Heart right ventricle (tissue), 16 donors: ENCODE data around the gene KMT2D. TPM values are rescaled to one million over a fixed set of nuclear protein-coding genes. Genes with fewer than 3 reads are reported as not detected.
A peak's percentile ranks its signal among the peaks of the same experiment; 100 is the strongest.

Experiments
- ATAC-seq, 8 donors: fragments of 200-7000 bp; cut with Tn5 transposase; one replicate each; pipeline ENCODE4 v1.9.1; 2020; ENCODE audit warnings: mild to moderate bottlenecking in 8 of 8, moderate library complexity in 8 of 8, moderate number of reproducible peaks in 1 of 8
- DNase-seq, 2 donors: peaks; one replicate each; pipeline ENCODE4 v3.0.0-alpha.2; 2020
- H3K27ac ChIP-seq, 10 donors: fragments of 200-600 bp; sonication (generic) in 2 of 10; one replicate each; pipeline versions ENCODE4 v1.5.0 to v1.8.0; 2020 to 2022; ENCODE audit warnings: mild to moderate bottlenecking in 3 of 10
- H3K27me3 ChIP-seq, 7 donors: fragments of 200-600 bp; one replicate each; pipeline ENCODE4 v1.8.0; 2021 to 2022; ENCODE audit warnings: mild to moderate bottlenecking in 2 of 7
- H3K36me3 ChIP-seq, 9 donors: fragments of 200-600 bp; sonication (generic) in 1 of 9; one replicate each; pipeline versions ENCODE4 v1.5.0 to v1.8.0; 2020 to 2022; ENCODE audit warnings: mild to moderate bottlenecking in 2 of 9
- H3K4me1 ChIP-seq, 9 donors: fragments of 200-600 bp; sonication (generic) in 1 of 9; one replicate each; pipeline versions ENCODE4 v1.5.0 to v1.8.0; 2020 to 2022; ENCODE audit warnings: mild to moderate bottlenecking in 4 of 9
- H3K4me3 ChIP-seq, 10 donors: fragments of 200-600 bp; sonication (generic) in 2 of 10; one replicate each; pipeline versions ENCODE4 v1.5.0 to v1.8.0; 2020 to 2022; ENCODE audit warnings: mild to moderate bottlenecking in 7 of 10, moderate library complexity in 2 of 10
- H3K9me3 ChIP-seq, 11 donors: fragments of 200-600 bp in 10 of 11; sonication (generic) in 2 of 11; one replicate each; pipeline versions ENCODE4 v1.5.0 to v1.8.0; 2013 to 2022; ENCODE audit warnings: mild to moderate bottlenecking in 2 of 11, control low read depth in 1 of 11, moderate library complexity in 1 of 11
- CTCF ChIP-seq, 9 donors: fragments of 200-600 bp; sonication (generic) in 2 of 9; IDR thresholded peaks; one replicate each; pipeline versions ENCODE4 v1.5.0 to v1.8.0; 2021 to 2022; ENCODE audit warnings: antibody characterized with exemption in 9 of 9, mild to moderate bottlenecking in 5 of 9, moderate library complexity in 1 of 9
- WGBS, 2 donors: extraction: QIAGEN DNeasy Blood & Tissue Kit; methylation state at CpG; one replicate each; pipeline ENCODE4 v1.1.7; 2013; ENCODE audit warnings: inconsistent platforms in 1 of 2; 5-methylcytosine and 5-hydroxymethylcytosine counted together
- intact Hi-C, 10 donors: fragments of 100-400 bp; cut with DNase I; formaldehyde crosslinking; loops; one replicate each; pipeline versions ENCODE4 v1.11.1 to v1.14.2; 2022
- polyA plus RNA-seq, 2 donors: library from polyadenylated mRNA; stranded (reverse); fragments of 200-250 nt; gene quantifications; one replicate each; pipeline ENCODE4 v1.2.3, GENCODE V29; 2013
- total RNA-seq, 10 donors: library from RNA; stranded (reverse); fragmentation: NEBNext Ultra II Directional in 3 of 10; extraction: Animal tissue kit (Norgen Biotek cat#: 25700) in 3 of 10; gene quantifications; one replicate each; pipeline versions ENCODE4 v1.2.1 to v1.2.4, GENCODE V29; 2021 to 2023
- donor health status: Arrhythmogenic right ventricular cardiomyopathy.
- donor health status: ischemic (EF 13 %, LVEDD 7.1; RV severe dilation, severe dysfunction).
- donor health status: healthy with polysubstance abuse.
- donor health status: DM: no; HTN: yes; CAD: no.
- donor health status: DM: no; HTN: no; CAD: no.
- donor health status: ischemic (EF 25% LVEDD 6.9; RV normal size, moderate dysfunction).
- donor health status: ischemic (EF 25% LVEDD 5.7; RV mildly dilated, moderate dysfunction).
- donor health status: healthy.
- donor health status: DM: yes; HTN: yes; CAD: no.
- donor health status: Ischemic cardiomyopathy.
- donor health status: ischemic (EF 35%, LVEDD 5.7; RV mildly dilated, moderate dysfunction).
- donor health status: nonischemic (EF 11% LVEDD 7.7; RV severe dilation, severe dysfunction).
- donor health status: DM: yes; HTN: yes; CAD: no.
- donor health status: PGD.
- donor health status: ischemic (EF 29% LVEDD 5.4; RV normal size, mild dysfunction).
- donor health status: nonischemic (EF 23%, LVEDD 6.1; RV moderate dilation, normal function).

Gene KMT2D
- total and polyA plus RNA-seq, 12 donors = 9.6 to 65.3 (median 54.2) TPM

DNA sequence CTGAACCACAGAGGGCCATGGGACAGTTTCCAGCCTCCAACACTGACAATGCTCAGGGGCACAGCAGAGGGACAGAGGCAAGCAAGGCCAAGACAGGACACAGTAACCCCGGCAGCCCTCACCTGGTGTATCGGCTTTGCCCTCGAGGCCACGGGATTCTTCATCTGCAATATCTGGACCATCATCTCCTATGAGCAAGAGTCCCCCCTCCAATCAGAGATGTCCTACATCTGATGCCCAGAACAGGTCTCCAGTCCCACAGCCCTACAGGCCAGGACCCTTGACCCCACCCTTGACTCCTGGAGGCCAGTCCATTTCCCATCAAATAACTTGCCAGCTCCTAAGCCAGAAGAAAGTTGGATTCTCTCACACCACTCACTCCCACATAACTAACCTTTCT lies 17.4 kb downstream of the KMT2D start:
- WGBS, 2 donors = 97 to 99% methylated on average over 4 of the region's 4 CpGs
- intact Hi-C loops = no loop called here
- TF ChIP-seq CTCF (IDR thresholded peaks at IDR 0.05) = no peak
- peaks cover 20 to 100% (median 87%) of the 10 kb centered on the region in 9 donors for H3K36me3 ChIP-seq
- no peak overlapping the region for H3K4me3 ChIP-seq
- ATAC-seq (no peak), DNase-seq (no peak)
- H3K27me3 ChIP-seq = no peaks in the 10 kb centered on the region
- H3K9me3 ChIP-seq = no peaks in the 10 kb centered on the region
- H3K4me1 ChIP-seq = no peaks in the 10 kb centered on the region
- no peak overlapping the region for H3K27ac ChIP-seq

DNA sequence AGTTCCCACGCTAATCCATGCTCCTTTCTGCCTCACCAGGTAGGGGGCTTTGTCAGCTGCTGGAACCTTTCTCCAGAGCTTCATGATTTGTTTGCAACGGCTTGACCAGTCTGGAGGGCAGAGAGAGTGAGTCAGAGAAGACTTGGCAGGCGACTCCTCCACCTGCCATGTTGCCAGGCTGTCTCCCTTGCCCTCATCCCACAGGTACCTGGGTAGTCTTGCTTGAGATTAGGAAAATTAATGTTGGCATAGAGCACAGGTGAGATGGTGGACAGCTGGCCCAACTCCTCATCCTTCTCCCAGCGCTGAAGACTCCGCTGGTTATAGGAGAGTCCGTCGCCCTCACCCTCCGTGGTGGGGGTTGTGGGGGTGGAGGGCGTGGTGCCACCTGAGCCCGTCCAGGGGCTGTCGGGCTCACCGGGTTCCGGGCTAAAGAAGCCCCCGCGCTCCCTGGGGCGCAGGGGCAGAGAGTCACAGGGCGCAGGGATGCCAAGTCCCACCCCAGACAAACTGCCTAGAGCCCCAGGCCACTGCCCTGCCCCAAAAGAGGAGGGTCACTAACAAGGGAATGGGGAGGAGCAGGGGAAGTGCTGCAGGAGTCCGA lies 18.6 kb downstream of the KMT2D start:
- Histone ChIP-seq H3K27me3 (no peaks in the 10 kb centered on the region), H3K9me3 (no peaks in the 10 kb centered on the region), H3K36me3 (peaks cover 20 to 100% (median 94%) of the 10 kb centered on the region in 9 donors), H3K4me1 (peaks cover 0 to 7% (median 0%) of the 10 kb centered on the region in 9 donors), H3K27ac (no peak overlapping the region), H3K4me3 (no peak overlapping the region)
- WGBS, 2 donors = 92 to 95% methylated on average over 18 of the region's 18 CpGs
- DNase-seq = no peak
- no peak for TF ChIP-seq CTCF (IDR thresholded peaks at IDR 0.05)
- ATAC-seq = no peak
- intact Hi-C loops = no loop called here

DNA sequence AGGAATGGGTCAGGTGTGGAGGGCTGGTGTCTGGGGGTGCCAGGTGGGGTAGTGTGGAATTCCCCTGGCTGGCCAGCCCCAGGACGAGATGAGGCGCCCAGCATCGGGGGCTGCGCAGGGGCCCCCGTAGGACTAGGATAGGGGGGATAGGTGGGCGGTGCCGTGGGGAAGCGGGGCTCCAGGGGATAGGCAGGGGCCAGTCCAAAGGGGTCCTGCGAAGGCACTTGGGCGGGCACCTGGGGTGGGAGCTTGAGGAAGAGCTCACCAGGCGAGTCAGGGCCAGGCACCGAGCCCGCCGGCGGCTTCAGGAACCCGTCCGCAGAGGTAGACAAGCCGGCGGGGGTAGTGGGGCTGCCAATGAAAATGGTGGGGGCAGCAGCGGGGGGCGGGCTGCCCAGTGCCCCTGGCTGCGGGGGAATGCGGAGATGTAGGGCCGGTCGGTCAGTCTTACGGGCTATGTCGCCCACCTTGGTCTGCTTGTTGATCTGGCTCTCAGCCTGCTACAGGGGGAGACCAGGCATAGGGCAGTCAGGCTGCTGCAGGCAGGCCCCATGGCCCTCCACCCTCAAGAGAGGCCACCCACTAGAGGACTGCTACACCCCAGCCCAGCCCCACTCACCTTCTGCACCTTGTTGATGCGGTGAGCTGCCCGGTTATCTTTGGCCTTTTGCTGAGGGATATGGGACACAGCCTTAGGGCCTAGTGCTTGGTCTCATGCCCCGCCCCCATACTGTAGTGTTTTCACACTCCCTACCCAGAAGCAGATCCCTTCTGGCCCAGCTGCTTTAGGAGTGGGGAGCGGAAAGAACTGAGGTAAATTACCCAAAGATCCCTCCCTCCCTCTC lies 19.3 kb downstream of the KMT2D start:
- H3K9me3 ChIP-seq = no peaks in the 10 kb centered on the region
- no peaks in the 10 kb centered on the region for H3K27me3 ChIP-seq
- no peak overlapping the region for H3K4me3 ChIP-seq
- H3K4me1 ChIP-seq = peaks cover 0 to 12% (median 0%) of the 10 kb centered on the region in 9 donors
- TF ChIP-seq CTCF (IDR thresholded peaks at IDR 0.05) = no peak
- ATAC-seq (peak in 1 of 8 donors; percentile 15), DNase-seq (peak in 1 of 2 donors; percentile 11)
- intact Hi-C loops = no loop called here
- H3K27ac ChIP-seq = no peak overlapping the region
- peaks cover 20 to 100% (median 93%) of the 10 kb centered on the region in 9 donors for H3K36me3 ChIP-seq
- WGBS, 2 donors = 93 to 94% methylated on average over 31 of the region's 31 CpGs

- ATAC-seq (no peak), DNase-seq (peak in 1 of 2 donors; percentile 9)
- intact Hi-C loops = no loop called here
- Histone ChIP-seq H3K4me3 (no peak overlapping the region), H3K9me3 (no peaks in the 10 kb centered on the region), H3K4me1 (peaks cover 0 to 12% (median 0%) of the 10 kb centered on the region in 9 donors), H3K27me3 (no peaks in the 10 kb centered on the region), H3K36me3 (peaks cover 20 to 100% (median 91%) of the 10 kb centered on the region in 9 donors), H3K27ac (no peak overlapping the region)
- 93 to 96% methylated on average over 14 of the region's 14 CpGs for WGBS, 2 donors
- no peak for TF ChIP-seq CTCF (IDR thresholded peaks at IDR 0.05)
These were observed 20.2 kb downstream of the KMT2D start for GRCh38 chr12:49040364-49040855.
